GM23248 (cell line): ENCODE data around the gene RETSAT.

Experiments used
- EZH2 ChIP-seq: fragments of 200-600 bp; sonication (generic); IDR thresholded peaks from 2 replicates; pipeline ENCODE4 v1.6.1; 2018; ENCODE audit warnings: antibody characterized with exemption, mild to moderate bottlenecking; ENCODE audit not compliant: insufficient read depth, poor library complexity, severe bottlenecking
- EZH2phosphoT487 ChIP-seq: fragments of 200-600 bp; sonication (generic); IDR thresholded peaks from 2 replicates; pipeline ENCODE4 v1.6.1; 2018; ENCODE audit warnings: antibody characterized with exemption, moderate library complexity, mild to moderate bottlenecking, low read depth; ENCODE audit not compliant: insufficient read depth

GRCh38 chr2:85367180-85367579, 12.9 kb upstream of the RETSAT start:
- TF ChIP-seq EZH2 (no peak), EZH2phosphoT487 (no peak)
